K562 (cell line): ENCODE data around the gene TOM1L1.
A peak's percentile ranks its signal among the peaks of the same experiment; 100 is the strongest.

Source experiments
- HMGN3 ChIP-seq: IDR thresholded peaks from 2 replicates; pipeline ENCODE4 v1.6.1; 2011; ENCODE audit warnings: borderline replicate concordance, low read depth, mild to moderate bottlenecking, mixed read lengths, low read length; ENCODE audit not compliant: insufficient read length; ENCODE audit errors: extremely low read depth
- IFI16 ChIP-seq: fragments of 250-450 bp; sonication (Bioruptor Pico); IDR thresholded peaks from 2 replicates; pipeline ENCODE4 v2.1.2; 2022; ENCODE audit warnings: mild to moderate bottlenecking, inconsistent platforms
- SUPT5H ChIP-seq: fragments of 450-650 bp; IDR thresholded peaks from 2 replicates; pipeline ENCODE4 v1.6.1; 2016
- TAF1 ChIP-seq: IDR thresholded peaks from 2 replicates; pipeline ENCODE4 v1.6.1; 2011; ENCODE audit warnings: mild to moderate bottlenecking, low read length, moderate library complexity; ENCODE audit not compliant: insufficient read depth, control insufficient read depth, severe bottlenecking; ENCODE audit errors: extremely low read depth

DNA sequence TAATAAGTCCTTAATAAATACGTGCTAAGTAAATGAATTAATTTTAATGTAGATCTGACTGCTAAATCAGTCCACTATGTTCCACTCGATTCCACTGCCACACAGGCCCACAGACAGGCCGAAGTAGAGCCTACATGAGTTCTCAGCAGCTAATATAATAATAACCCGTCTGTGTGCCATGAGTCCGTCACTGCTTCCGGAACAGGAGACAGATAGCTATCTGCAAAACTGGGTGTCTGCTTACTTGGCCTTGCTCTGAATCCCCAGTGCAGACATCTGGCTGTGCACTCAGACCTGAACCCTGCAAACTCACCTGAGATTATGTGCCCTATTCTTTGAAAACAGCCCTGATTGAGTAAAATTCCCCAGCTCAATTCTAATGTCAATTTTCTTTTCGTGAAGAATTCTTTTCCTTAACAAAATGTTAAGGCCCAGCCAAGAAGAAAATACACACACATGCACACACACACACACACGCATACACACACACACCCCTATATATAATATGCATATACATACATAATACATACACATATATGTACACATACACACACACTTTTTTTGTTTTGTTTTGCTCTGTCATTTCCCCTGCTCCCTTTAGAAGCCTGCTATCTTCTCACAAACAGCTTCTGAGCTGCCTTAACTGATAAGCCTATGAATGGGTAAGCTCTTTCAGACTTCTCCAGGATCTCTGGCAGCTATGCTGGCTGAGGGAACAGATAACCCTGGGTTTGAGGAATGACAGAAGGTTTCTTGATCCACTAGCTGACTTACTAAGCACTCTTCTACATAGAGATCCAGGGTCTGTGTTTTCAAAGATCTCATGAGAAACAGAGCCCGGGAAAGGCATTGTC, 39.8 kb upstream of the TOM1L1 start:
- TF ChIP-seq HMGN3 (peak; percentile 87), IFI16 (CRISPR knock-in tag) (no peak), SUPT5H (no peak), TAF1 (peak; percentile 70)
